ENCODE data around the gene MYBPC1. TPM values are rescaled to one million over a fixed set of nuclear protein-coding genes. Genes with fewer than 3 reads are reported as not detected.
"Not testable (repeated sequence)": the region's sequence is repeated elsewhere in the genome, so short reads cannot be mapped to it uniquely, and the experiment has no call there.

The MYBPC1 gene
- total RNA-seq, 2 experiments from 2014 or later = not detected

GRCh38 chr12:101653030-101653429 lies 58.3 kb downstream of the MYBPC1 start:
- Mint-ChIP-seq H3K4me1 (no peaks in the 10 kb centered on the region), H3K36me3 (no peaks in the 10 kb centered on the region), H3K9me3 (ENCODE audit: low read depth) (no peaks in the 10 kb centered on the region), H3K27ac (no peak overlapping the region), H3K27me3 (peaks cover 36% of the 10 kb centered on the region), H3K4me3 (no peak overlapping the region)
- ATAC-seq = no peak
- no peak for DNase-seq
- CTCF ChIA-PET = no interaction called here

DNA sequence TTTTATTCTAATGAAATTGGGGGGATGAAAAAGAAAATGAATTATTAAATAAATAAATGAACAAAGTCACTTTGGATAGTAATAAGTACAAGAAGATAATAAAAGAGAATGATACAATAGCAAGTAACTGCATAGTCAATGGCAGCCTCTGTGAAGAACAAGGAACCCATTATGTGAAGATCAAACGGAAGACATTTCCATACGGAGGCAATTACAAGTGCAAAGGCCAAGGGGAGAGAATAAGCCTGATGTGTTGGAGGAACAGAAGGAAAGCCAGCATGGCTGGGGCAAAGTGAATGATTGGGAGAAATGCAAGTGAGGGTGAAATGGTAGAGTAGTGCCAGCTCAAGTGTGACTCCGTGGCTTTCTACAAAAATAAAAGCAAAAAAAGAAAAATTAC lies 58.7 kb downstream of the MYBPC1 start:
- CTCF ChIA-PET = no interaction called here
- no peaks in the 10 kb centered on the region for H3K9me3 Mint-ChIP-seq (ENCODE audit: low read depth)
- ATAC-seq = no peak

GRCh38 chr12:101654442-101654841 lies 59.7 kb downstream of the MYBPC1 start:
- DNase-seq = no peak
- H3K27me3 Mint-ChIP-seq = peaks cover 39% of the 10 kb centered on the region
- no peak for ATAC-seq
- no peak overlapping the region for H3K4me3 Mint-ChIP-seq
- no peak overlapping the region for H3K27ac Mint-ChIP-seq
- H3K4me1 Mint-ChIP-seq = no peaks in the 10 kb centered on the region
- no peaks in the 10 kb centered on the region for H3K36me3 Mint-ChIP-seq
- CTCF ChIA-PET = interaction anchor here (1.1 kb wide), 1 partner anchor 184 kb away, joined by 3 read pairs; no protein-coding TSS in a partner anchor
- no peaks in the 10 kb centered on the region for H3K9me3 Mint-ChIP-seq (ENCODE audit: low read depth)

More for the DNA sequence above, 58.7 kb downstream of the MYBPC1 start:
- Mint-ChIP-seq H3K36me3 (no peaks in the 10 kb centered on the region), H3K4me3 (no peak overlapping the region), H3K4me1 (no peaks in the 10 kb centered on the region), H3K27ac (no peak overlapping the region), H3K27me3 (peaks cover 41% of the 10 kb centered on the region)
- no peak for DNase-seq

DNA sequence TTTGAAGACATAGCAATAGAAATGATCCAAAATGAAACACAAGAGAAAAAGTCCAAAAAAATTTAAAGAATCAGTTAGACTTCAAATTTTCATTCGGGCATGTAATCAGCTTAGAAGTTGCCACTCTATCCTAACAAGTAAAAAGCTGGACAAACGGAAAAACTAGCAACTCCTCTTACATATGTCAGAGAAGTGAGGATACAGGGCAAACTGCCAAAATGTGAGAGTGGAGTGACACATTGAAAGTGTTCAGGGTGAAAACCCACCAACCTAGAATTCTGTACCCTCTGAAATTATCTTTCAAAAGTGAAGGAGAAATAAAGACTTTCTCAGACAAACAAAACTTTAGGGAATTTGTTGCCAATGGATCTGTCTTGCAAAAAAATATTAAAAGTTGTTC lies 60.6 kb downstream of the MYBPC1 start:
- CTCF ChIA-PET = interaction anchor here (1.1 kb wide), 1 partner anchor 183 kb away, joined by 3 read pairs; no protein-coding TSS in a partner anchor
- no peak overlapping the region for H3K4me3 Mint-ChIP-seq
- no peaks in the 10 kb centered on the region for H3K4me1 Mint-ChIP-seq
- H3K27me3 Mint-ChIP-seq = peaks cover 36% of the 10 kb centered on the region
- no peak overlapping the region for H3K27ac Mint-ChIP-seq
- H3K36me3 Mint-ChIP-seq = no peaks in the 10 kb centered on the region
- DNase-seq (no peak), ATAC-seq (no peak)
- no peaks in the 10 kb centered on the region for H3K9me3 Mint-ChIP-seq (ENCODE audit: low read depth)

DNA sequence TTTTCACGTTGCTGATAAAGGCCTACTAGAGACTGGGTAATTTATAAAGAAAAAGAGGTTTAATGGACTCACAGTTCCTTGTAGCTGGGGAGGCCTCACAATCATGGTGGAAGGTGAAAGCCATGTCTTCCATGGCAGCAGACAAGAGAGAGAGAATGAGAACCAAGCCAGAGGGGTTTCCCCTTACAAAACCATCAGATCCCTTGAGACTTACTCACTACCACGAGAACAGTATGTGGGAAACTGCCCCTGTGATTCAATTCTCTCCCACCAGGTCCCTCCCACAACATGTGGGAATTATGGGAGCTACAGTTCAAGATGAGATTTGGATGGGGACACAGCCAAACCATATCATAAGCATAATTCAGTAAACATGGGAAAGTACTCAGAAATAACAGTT lies 65.9 kb downstream of the MYBPC1 start:
- CTCF ChIA-PET; ATAC-seq; DNase-seq; H3K36me3 Mint-ChIP-seq; H3K27ac Mint-ChIP-seq; H3K9me3 Mint-ChIP-seq (ENCODE audit: low read depth); H3K4me1 Mint-ChIP-seq; H3K4me3 Mint-ChIP-seq: not testable (repeated sequence)
- H3K27me3 Mint-ChIP-seq = peaks cover 19% of the 10 kb centered on the region

DNA sequence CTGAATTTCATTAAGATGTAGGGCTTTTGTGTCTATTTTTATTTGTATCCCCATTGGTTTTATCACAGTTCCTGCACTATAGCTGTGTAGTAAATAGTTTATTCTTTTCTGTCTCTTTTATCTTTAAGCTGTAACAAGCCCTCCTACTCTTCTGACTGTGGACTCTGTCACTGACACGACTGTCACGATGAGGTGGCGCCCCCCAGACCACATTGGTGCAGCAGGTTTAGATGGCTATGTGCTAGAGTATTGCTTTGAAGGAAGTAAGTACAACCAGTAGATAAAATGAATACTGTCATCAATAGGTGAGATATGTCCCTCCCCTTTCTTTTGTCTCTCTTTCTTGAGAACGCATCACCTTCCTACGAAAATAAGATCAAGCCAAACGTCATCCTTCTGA lies 68.5 kb downstream of the MYBPC1 start:
- DNase-seq (no peak), ATAC-seq (no peak)
- Mint-ChIP-seq H3K9me3 (ENCODE audit: low read depth) (no peaks in the 10 kb centered on the region), H3K4me1 (no peaks in the 10 kb centered on the region), H3K27me3 (peaks cover 27% of the 10 kb centered on the region), H3K36me3 (no peaks in the 10 kb centered on the region), H3K4me3 (no peak overlapping the region), H3K27ac (no peak overlapping the region)
- CTCF ChIA-PET = no interaction called here

DNA sequence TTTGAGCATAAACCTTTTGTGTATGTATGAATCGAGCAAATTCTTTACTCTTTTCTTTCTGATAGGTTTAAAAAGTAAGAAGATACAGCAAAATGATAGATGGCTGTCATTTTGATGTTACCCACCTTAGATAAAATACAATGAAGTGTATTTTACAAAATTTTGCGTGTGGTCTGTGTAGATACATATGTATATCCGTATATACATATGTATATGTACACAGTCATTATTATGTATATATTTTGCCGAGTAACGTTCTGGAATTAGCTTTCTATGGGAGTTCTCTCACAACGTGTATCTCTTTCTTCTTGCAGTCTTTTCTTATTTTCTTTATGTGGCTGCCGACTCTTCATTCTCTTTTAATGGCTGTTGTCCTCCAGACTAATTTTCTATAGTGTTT lies 70.2 kb downstream of the MYBPC1 start:
- ATAC-seq (no peak), DNase-seq (no peak)
- CTCF ChIA-PET = no interaction called here
- Mint-ChIP-seq H3K36me3 (no peaks in the 10 kb centered on the region), H3K4me3 (no peak overlapping the region), H3K9me3 (ENCODE audit: low read depth) (no peaks in the 10 kb centered on the region), H3K27ac (no peak overlapping the region), H3K4me1 (peaks cover 2% of the 10 kb centered on the region), H3K27me3 (peaks cover 23% of the 10 kb centered on the region)

DNA sequence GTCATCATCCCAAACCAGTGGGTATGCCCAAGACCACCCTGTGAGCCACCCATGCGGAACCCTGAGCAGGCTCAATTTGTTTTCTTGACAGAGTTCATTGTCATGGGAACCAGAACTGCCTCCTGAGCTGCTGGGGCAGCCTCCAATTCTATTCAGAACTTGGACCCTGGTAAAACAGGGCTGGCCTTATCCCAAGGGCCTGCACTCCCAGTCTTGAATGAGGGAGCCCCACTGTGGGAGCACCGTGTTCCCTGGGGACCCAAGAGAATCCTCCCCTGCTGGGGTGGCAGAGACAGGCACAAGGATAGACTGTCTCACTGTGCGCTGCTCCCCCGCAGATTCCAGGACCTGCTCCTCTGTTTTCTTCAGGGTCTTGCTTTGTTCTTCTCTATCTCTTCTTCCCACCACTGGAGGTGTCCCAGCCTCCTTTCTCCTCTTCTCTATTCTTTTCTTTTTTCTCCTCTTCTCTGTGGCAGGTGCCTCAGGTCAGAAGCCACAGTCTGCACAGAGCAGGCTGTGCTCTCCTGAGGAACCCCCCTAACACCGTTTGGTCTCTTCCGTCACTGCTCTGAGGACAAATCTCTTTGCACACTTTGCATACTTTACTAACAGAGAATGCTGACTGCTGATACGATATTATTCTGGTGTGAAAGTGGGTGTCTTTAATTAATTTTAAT lies 71.4 kb downstream of the MYBPC1 start:
- ATAC-seq (no peak), DNase-seq (no peak)
- Mint-ChIP-seq H3K4me3 (no peak overlapping the region), H3K36me3 (no peaks in the 10 kb centered on the region), H3K4me1 (peaks cover 12% of the 10 kb centered on the region), H3K27me3 (peaks cover 23% of the 10 kb centered on the region), H3K9me3 (ENCODE audit: low read depth) (no peaks in the 10 kb centered on the region), H3K27ac (no peak overlapping the region)
- CTCF ChIA-PET = no interaction called here

GRCh38 chr12:101667591-101667990 lies 72.8 kb downstream of the MYBPC1 start:
- Mint-ChIP-seq H3K36me3 (no peaks in the 10 kb centered on the region), H3K27me3 (peaks cover 26% of the 10 kb centered on the region), H3K4me3 (no peak overlapping the region), H3K9me3 (ENCODE audit: low read depth) (no peaks in the 10 kb centered on the region), H3K4me1 (peaks cover 24% of the 10 kb centered on the region), H3K27ac (no peak overlapping the region)
- no peak for DNase-seq
- CTCF ChIA-PET = no interaction called here
- ATAC-seq = no peak

DNA sequence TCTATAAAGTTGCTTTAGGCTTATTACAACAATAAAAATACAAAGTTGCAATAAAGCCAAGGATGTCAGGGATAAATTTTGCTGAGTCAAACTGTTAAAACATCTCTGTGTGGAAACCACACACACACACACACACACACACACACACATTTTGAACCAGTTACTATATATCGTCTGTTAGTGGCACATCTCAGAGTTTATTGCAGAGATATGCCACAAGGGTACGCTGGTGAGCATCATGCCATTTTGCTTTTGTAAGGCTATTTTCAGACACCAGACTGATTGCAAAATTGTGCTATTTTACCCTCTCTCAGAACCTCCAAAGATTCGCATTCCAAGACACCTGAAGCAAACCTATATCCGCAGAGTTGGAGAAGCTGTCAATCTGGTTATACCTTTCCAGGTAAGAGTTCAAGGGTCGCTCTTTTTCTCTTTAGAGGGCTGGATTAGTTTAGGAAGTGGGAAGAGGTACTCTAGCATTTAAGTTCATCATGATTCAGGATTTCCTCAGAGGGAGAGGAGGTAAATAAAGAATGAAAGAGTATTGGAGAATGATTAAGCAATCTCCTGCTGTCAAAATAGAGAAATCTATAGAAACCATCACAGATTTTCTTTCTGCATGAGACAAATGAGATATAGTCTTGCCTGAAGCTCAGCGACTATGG lies 75.4 kb downstream of the MYBPC1 start:
- peak; percentile 73 for DNase-seq
- CTCF ChIA-PET = interaction anchor here (0.6 to 1.1 kb wide), 3 partner anchors 13 to 167 kb away, joined by 3 read pairs; no protein-coding TSS in a partner anchor
- Mint-ChIP-seq H3K9me3 (ENCODE audit: low read depth) (no peaks in the 10 kb centered on the region), H3K4me1 (peaks cover 24% of the 10 kb centered on the region), H3K36me3 (no peaks in the 10 kb centered on the region), H3K27me3 (peaks cover 20% of the 10 kb centered on the region), H3K4me3 (no peak overlapping the region), H3K27ac (peak overlapping the region; percentile 9)
- peak; percentile 58 for ATAC-seq

DNA sequence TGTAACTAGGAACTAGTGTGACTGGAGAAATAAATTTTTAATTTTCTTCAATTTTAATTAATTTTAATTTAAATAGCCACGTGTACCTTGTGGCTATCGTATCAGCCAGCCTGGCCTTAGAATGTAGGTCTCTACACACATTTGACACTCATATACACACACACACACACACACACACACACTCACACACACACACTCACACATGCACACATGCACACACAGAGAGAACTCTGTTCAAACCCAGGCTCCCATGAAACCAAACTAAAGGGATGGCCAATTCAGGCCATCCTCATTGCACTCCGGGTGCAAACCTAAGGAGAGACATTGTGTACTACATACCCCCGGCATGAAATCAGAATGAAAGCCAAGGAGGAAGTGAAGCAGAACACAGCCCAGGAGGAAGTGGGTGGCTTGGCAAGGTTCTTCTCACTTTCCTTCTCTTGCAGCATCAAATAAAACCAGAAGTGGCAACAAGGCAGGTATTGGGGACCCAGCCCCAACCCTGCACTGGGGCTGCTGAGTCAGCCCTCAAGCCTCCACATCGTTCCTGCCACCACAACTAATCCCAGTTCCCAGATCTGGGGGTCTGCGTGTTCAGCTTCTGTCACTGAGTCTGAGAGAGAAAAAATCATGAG lies 76.5 kb downstream of the MYBPC1 start:
- DNase-seq = peak; percentile 69
- Mint-ChIP-seq H3K27me3 (peaks cover 14% of the 10 kb centered on the region), H3K9me3 (ENCODE audit: low read depth) (no peaks in the 10 kb centered on the region), H3K4me3 (peak overlapping the region; percentile 48), H3K4me1 (peaks cover 24% of the 10 kb centered on the region), H3K36me3 (no peaks in the 10 kb centered on the region), H3K27ac (peak overlapping the region; percentile 75)
- CTCF ChIA-PET = interaction anchor here (1.1 to 2.0 kb wide), 2 partner anchors 11 to 49 kb away, joined by 3 to 6 read pairs; no protein-coding TSS in a partner anchor
- peak; percentile 88 for ATAC-seq

GRCh38 chr12:101671833-101672232 lies 77.1 kb downstream of the MYBPC1 start:
- Mint-ChIP-seq H3K27me3 (peaks cover 11% of the 10 kb centered on the region), H3K4me1 (peaks cover 24% of the 10 kb centered on the region), H3K36me3 (no peaks in the 10 kb centered on the region), H3K4me3 (peak overlapping the region; percentile 48), H3K27ac (peak overlapping the region; percentile 75), H3K9me3 (ENCODE audit: low read depth) (no peaks in the 10 kb centered on the region)
- CTCF ChIA-PET = interaction anchor here (1.2 to 2.0 kb wide), 2 partner anchors 11 to 167 kb away, joined by 3 to 6 read pairs; no protein-coding TSS in a partner anchor
- ATAC-seq = peak; percentile 21
- DNase-seq = no peak

- Mint-ChIP-seq H3K27me3 (peaks cover 17% of the 10 kb centered on the region), H3K4me3 (no peak overlapping the region), H3K36me3 (no peaks in the 10 kb centered on the region), H3K9me3 (ENCODE audit: low read depth) (no peaks in the 10 kb centered on the region), H3K4me1 (peaks cover 17% of the 10 kb centered on the region), H3K27ac (no peak overlapping the region)
- ATAC-seq (no peak), DNase-seq (no peak)
- CTCF ChIA-PET = no interaction called here
Observed at GRCh38 chr12:101675555-101675954, 80.8 kb downstream of the MYBPC1 start.

DNA sequence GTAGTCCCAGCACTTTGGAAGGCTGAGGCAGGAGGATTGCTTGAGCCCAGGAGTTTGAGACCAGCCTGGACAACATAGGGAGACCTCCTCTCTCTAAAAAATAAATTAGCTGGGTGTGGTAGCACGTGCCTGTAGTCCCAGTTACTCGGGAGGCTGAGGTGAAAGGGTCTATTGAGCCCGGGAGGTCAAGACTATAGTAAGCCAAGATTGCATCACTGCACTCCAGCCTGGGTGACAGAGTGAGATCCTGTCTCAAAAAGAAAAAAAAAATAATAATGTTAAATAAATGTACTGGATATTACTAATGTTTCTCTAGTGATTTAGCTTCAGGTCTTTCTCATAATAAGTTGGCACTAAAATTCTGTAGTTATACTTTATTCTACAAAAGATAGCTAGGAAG lies 81.7 kb downstream of the MYBPC1 start:
- H3K27ac Mint-ChIP-seq; H3K4me1 Mint-ChIP-seq; ATAC-seq; CTCF ChIA-PET; H3K36me3 Mint-ChIP-seq; H3K4me3 Mint-ChIP-seq; DNase-seq; H3K9me3 Mint-ChIP-seq (ENCODE audit: low read depth): not testable (repeated sequence)
- peaks cover 17% of the 10 kb centered on the region for H3K27me3 Mint-ChIP-seq

All from activated CD8-positive, alpha-beta memory T cell treated with anti-CD3 and anti-CD28 coated beads, Interleukin-2, amount 10 ng/mL, durations not matched to agents 7 days and 5 days (primary cell).